ENCODE measurements around the gene ERAL1. TPM values are rescaled to one million over a fixed set of nuclear protein-coding genes. Genes with fewer than 3 reads are reported as not detected.

The ERAL1 gene
- total and polyA plus RNA-seq, 2 experiments from 2014 or later = 77.1 to 121 TPM

GRCh38 chr17:28818819-28819221 lies 36.0 kb upstream of the ERAL1 start:
- no peak overlapping the region for H3K4me3 Mint-ChIP-seq
- H3K79me2 ChIP-seq (replicated peaks; ENCODE audit: insufficient read depth) = peaks cover 91% of the 10 kb centered on the region
- no peaks in the 10 kb centered on the region for H3F3A ChIP-seq (replicated peaks; ENCODE audit: low read depth)
- no peak for TF ChIP-seq STAT1 (IDR thresholded peaks at IDR 0.05; ENCODE audit: unreplicated experiment)
- TF ChIP-seq NANOG (IDR thresholded peaks at IDR 0.05; ENCODE audit: borderline replicate concordance) = no peak
- no peak for TF ChIP-seq POLR2AphosphoS5 (IDR thresholded peaks at IDR 0.05; ENCODE audit: low read depth)
- no peak for TF ChIP-seq EZH2phosphoT487 (IDR thresholded peaks at IDR 0.05; ENCODE audit: unreplicated experiment)
- peaks cover 7% of the 10 kb centered on the region for H3K4me1 ChIP-seq (ENCODE audit: insufficient read depth)
- H3K9me2 ChIP-seq (ENCODE audit: insufficient read depth) = no peaks in the 10 kb centered on the region
- no peaks in the 10 kb centered on the region for H3K27me3 ChIP-seq (ENCODE audit: insufficient read depth)
- DNase-seq (ENCODE audit: low spot score) (no peak), ATAC-seq (no peak)
- peaks cover 11% of the 10 kb centered on the region for H3K4me1 Mint-ChIP-seq
- peaks cover 3% of the 10 kb centered on the region for H3K27me3 Mint-ChIP-seq (ENCODE audit: insufficient read depth, low read depth, poor library complexity)
- H3K9me3 Mint-ChIP-seq = no peaks in the 10 kb centered on the region; the same call in 2 of the 3 replicates
- H3K27ac Mint-ChIP-seq = no peak overlapping the region
- H2AFZ ChIP-seq = no peak overlapping the region
- H4K20me1 ChIP-seq (replicated peaks; ENCODE audit: insufficient read depth) = peaks cover 4% of the 10 kb centered on the region; the same call in 1 of the 2 replicates
- no peak overlapping the region; the same call in 1 of the 2 replicates for H3K27ac ChIP-seq (ENCODE audit: low read depth)
- peaks cover 5% of the 10 kb centered on the region; the same call in 1 of the 3 replicates for H3K36me3 Mint-ChIP-seq (ENCODE audit: low read depth)
- H3K4me3 ChIP-seq = no peak overlapping the region
- H3K36me3 ChIP-seq (ENCODE audit: insufficient read depth) = no peaks in the 10 kb centered on the region
- no peak overlapping the region for H3K4me2 ChIP-seq

DNA sequence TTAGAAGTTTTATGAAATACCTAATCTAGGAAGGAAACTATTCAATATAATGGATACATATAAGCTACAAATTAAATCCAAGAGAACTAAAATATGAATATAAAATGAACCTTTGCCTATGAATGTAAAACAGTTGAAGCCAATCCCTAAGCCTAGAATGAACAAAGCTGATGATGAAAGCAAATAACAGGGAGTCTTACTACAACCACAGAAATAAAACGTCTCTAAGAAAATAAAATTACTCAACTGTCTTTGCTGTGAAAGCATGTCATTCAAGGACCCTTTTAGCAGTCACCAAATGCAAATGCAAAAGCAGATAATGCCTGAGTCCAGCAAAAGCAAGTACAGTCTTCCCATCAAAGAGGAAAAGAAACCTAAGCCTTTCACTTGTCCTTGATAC lies 35.2 kb upstream of the ERAL1 start:
- no peak for ATAC-seq
- H3K27ac ChIP-seq (ENCODE audit: low read depth) = 0 out of 2 replicates have a peak overlapping the region, but pooled peaks have one; percentile 13
- no peaks in the 10 kb centered on the region for H3F3A ChIP-seq (replicated peaks; ENCODE audit: low read depth)
- no peak overlapping the region; the same call in 1 of the 2 replicates for H3K27ac Mint-ChIP-seq
- peaks cover 5% of the 10 kb centered on the region; the same call in 1 of the 3 replicates for H3K36me3 Mint-ChIP-seq (ENCODE audit: low read depth)
- peaks cover 4% of the 10 kb centered on the region; the same call in 1 of the 2 replicates for H4K20me1 ChIP-seq (replicated peaks; ENCODE audit: insufficient read depth)
- H3K27me3 ChIP-seq (ENCODE audit: insufficient read depth) = no peaks in the 10 kb centered on the region
- H3K4me1 Mint-ChIP-seq = peaks cover 11% of the 10 kb centered on the region
- peaks cover 7% of the 10 kb centered on the region for H3K4me1 ChIP-seq (ENCODE audit: insufficient read depth)
- peaks cover 4% of the 10 kb centered on the region for H3K27me3 Mint-ChIP-seq (ENCODE audit: insufficient read depth, low read depth, poor library complexity)
- no peak for DNase-seq (ENCODE audit: low spot score)
- H3K4me3 Mint-ChIP-seq = no peak overlapping the region
- no peaks in the 10 kb centered on the region for H3K9me2 ChIP-seq (ENCODE audit: insufficient read depth)
- peaks cover 90% of the 10 kb centered on the region for H3K79me2 ChIP-seq (replicated peaks; ENCODE audit: insufficient read depth)
- no peaks in the 10 kb centered on the region; the same call in 2 of the 3 replicates for H3K9me3 Mint-ChIP-seq
- TF ChIP-seq EZH2phosphoT487 (IDR thresholded peaks at IDR 0.05; ENCODE audit: unreplicated experiment) = no peak
- no peak overlapping the region for H2AFZ ChIP-seq
- H3K4me3 ChIP-seq = no peak overlapping the region
- no peak overlapping the region for H3K4me2 ChIP-seq
- H3K36me3 ChIP-seq (ENCODE audit: insufficient read depth) = no peaks in the 10 kb centered on the region

GRCh38 chr17:28827672-28828071 lies 27.1 kb upstream of the ERAL1 start:
- Histone ChIP-seq H3K36me3 (ENCODE audit: insufficient read depth) (0 out of 2 replicates have a peak, but pooled peaks cover 3% of the 10 kb centered on the region), H3K4me2 (no peak overlapping the region), H3K4me3 (no peak overlapping the region), H3K79me2 (replicated peaks; ENCODE audit: insufficient read depth) (peaks cover 75% of the 10 kb centered on the region), H3K27ac (ENCODE audit: low read depth) (no peak overlapping the region), H3K4me1 (ENCODE audit: insufficient read depth) (no peaks in the 10 kb centered on the region), H4K20me1 (replicated peaks; ENCODE audit: insufficient read depth) (peaks cover 9% of the 10 kb centered on the region), H3F3A (replicated peaks; ENCODE audit: low read depth) (0 out of 2 replicates have a peak, but pooled peaks cover 3% of the 10 kb centered on the region), H3K9me2 (ENCODE audit: insufficient read depth) (no peaks in the 10 kb centered on the region; the same call in 1 of the 2 replicates), H3K27me3 (ENCODE audit: insufficient read depth) (no peaks in the 10 kb centered on the region), H2AFZ (no peak overlapping the region)
- Mint-ChIP-seq H3K36me3 (ENCODE audit: low read depth) (peaks cover 18% of the 10 kb centered on the region), H3K4me3 (no peak overlapping the region), H3K9me3 (no peaks in the 10 kb centered on the region), H3K27me3 (ENCODE audit: insufficient read depth, low read depth, poor library complexity) (peaks cover 4% of the 10 kb centered on the region), H3K4me1 (no peaks in the 10 kb centered on the region; the same call in 2 of the 3 replicates), H3K27ac (peak overlapping the region; percentile 29; the same call in 1 of the 2 replicates)
- no peak for DNase-seq (ENCODE audit: low spot score)
- no peak for ATAC-seq
- TF ChIP-seq POLR2AphosphoS5 (IDR thresholded peaks at IDR 0.05; ENCODE audit: low read depth) = no peak
- no peak for TF ChIP-seq JUNB (IDR thresholded peaks at IDR 0.05; ENCODE audit: unreplicated experiment)
- no peak for TF ChIP-seq EZH2 (IDR thresholded peaks at IDR 0.05; ENCODE audit: low read depth, unreplicated experiment)
- TF ChIP-seq NANOG (IDR thresholded peaks at IDR 0.05; ENCODE audit: borderline replicate concordance) = no peak
- no peak for TF ChIP-seq ZNF331 (CRISPR knock-in tag; IDR thresholded peaks at IDR 0.05; ENCODE audit: low read depth)
- TF ChIP-seq, protein P1, sequence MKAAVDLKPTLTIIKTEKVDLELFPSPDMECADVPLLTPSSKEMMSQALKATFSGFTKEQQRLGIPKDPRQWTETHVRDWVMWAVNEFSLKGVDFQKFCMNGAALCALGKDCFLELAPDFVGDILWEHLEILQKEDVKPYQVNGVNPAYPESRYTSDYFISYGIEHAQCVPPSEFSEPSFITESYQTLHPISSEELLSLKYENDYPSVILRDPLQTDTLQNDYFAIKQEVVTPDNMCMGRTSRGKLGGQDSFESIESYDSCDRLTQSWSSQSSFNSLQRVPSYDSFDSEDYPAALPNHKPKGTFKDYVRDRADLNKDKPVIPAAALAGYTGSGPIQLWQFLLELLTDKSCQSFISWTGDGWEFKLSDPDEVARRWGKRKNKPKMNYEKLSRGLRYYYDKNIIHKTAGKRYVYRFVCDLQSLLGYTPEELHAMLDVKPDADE (IDR thresholded peaks at IDR 0.05) = no peak
- TF ChIP-seq ZNF114 (CRISPR knock-in tag; IDR thresholded peaks at IDR 0.05) = no peak
- no peak for TF ChIP-seq ZNF462 (CRISPR knock-in tag; IDR thresholded peaks at IDR 0.05)

Data from GM23338 (cell line).